Activated effector memory CD4-positive, alpha-beta T cell treated with Interleukin-2 at 50 U/mL for 16 hours (primary cell): ENCODE measurements around the gene AJAP1.

Experiments
- DNase-seq: peaks from one replicate; pipeline ENCODE4 v3.0.0-alpha.2; 2020

Gene AJAP1

GRCh38 chr1:4684864-4685522 is 30.6 kb downstream of the AJAP1 start:
- DNase-seq, result no peak

- no peak for DNase-seq
Observed at GRCh38 chr1:4685523-4685865, 31.1 kb downstream of the AJAP1 start.

GRCh38 chr1:4687943-4688342 is 33.5 kb downstream of the AJAP1 start:
- no peak for DNase-seq

- no peak for DNase-seq
Observed at GRCh38 chr1:4689271-4689935, 35.0 kb downstream of the AJAP1 start.

GRCh38 chr1:4689941-4690635 is 35.7 kb downstream of the AJAP1 start:
- no peak for DNase-seq

GRCh38 chr1:4690951-4691675 is 36.7 kb downstream of the AJAP1 start:
- no peak for DNase-seq

GRCh38 chr1:4691766-4692405 is 37.5 kb downstream of the AJAP1 start:
- DNase-seq, result no peak

- no peak for DNase-seq
Observed at GRCh38 chr1:4692437-4692836, 38.0 kb downstream of the AJAP1 start.

- no peak for DNase-seq
Observed at GRCh38 chr1:4693331-4693730, 38.9 kb downstream of the AJAP1 start.

GRCh38 chr1:4693891-4694290 is 39.5 kb downstream of the AJAP1 start:
- DNase-seq, result no peak

- no peak for DNase-seq
Observed at GRCh38 chr1:4694492-4694891, 40.1 kb downstream of the AJAP1 start.

- DNase-seq, result no peak
Observed at GRCh38 chr1:4695241-4695640, 40.8 kb downstream of the AJAP1 start.

GRCh38 chr1:4696161-4696745 is 41.8 kb downstream of the AJAP1 start:
- DNase-seq, result no peak

GRCh38 chr1:4696753-4697152 is 42.3 kb downstream of the AJAP1 start:
- no peak for DNase-seq

GRCh38 chr1:4697801-4698200 is 43.4 kb downstream of the AJAP1 start:
- no peak for DNase-seq

GRCh38 chr1:4698911-4699310 is 44.5 kb downstream of the AJAP1 start:
- DNase-seq, result no peak

- no peak for DNase-seq
Observed at GRCh38 chr1:4699376-4700301, 45.2 kb downstream of the AJAP1 start.

GRCh38 chr1:4700801-4701200 is 46.4 kb downstream of the AJAP1 start:
- no peak for DNase-seq

GRCh38 chr1:4701276-4701675 is 46.9 kb downstream of the AJAP1 start:
- DNase-seq, result no peak

- no peak for DNase-seq
Observed at GRCh38 chr1:4702464-4702863, 48.1 kb downstream of the AJAP1 start.

GRCh38 chr1:4702932-4703331 is 48.5 kb downstream of the AJAP1 start:
- DNase-seq, result no peak

- no peak for DNase-seq
Observed at GRCh38 chr1:4703646-4704045, 49.2 kb downstream of the AJAP1 start.
